Astrocyte (in vitro differentiated cells and primary cell): Measurements from ENCODE around the gene ACOT7.

Experiments
- EZH2 ChIP-seq: IDR thresholded peaks from 2 replicates; pipeline ENCODE4 v1.6.1; 2012; ENCODE audit warnings: mild to moderate bottlenecking, low read length, inconsistent platforms; ENCODE audit not compliant: insufficient read depth
- TF ChIP-seq, protein P1 (sequence below): IDR thresholded peaks from 2 replicates; pipeline ENCODE4 v1.5.1; 2011; ENCODE audit warnings: low read depth, mild to moderate bottlenecking, inconsistent platforms, low read length, moderate library complexity; ENCODE audit not compliant: insufficient read depth

DNA sequence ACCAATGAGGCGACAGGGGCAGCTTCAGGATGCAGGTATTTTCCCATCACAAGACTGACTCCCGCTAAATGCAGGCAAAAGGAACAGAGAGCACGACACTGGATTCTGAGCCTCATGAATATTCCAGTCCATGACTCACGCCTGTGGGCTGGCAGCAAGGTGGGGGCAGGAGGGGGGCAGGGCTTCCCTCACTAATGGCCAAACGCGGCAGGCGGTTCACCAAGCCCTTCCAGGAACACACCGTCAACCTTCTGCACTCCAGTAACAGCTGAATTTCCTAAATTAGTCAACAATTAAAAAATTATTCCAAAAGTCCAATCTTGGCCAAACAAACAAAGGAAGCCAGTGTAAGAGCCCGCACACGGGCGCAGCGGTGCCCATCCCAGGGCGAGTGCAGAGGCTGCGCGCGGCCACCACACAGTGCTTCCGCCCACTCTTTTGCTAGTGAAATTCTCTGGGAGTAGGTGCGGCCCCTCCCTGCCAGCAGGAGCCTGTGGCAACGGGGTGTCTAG, 120.1 kb downstream of the ACOT7 start:
- TF ChIP-seq, protein P1, sequence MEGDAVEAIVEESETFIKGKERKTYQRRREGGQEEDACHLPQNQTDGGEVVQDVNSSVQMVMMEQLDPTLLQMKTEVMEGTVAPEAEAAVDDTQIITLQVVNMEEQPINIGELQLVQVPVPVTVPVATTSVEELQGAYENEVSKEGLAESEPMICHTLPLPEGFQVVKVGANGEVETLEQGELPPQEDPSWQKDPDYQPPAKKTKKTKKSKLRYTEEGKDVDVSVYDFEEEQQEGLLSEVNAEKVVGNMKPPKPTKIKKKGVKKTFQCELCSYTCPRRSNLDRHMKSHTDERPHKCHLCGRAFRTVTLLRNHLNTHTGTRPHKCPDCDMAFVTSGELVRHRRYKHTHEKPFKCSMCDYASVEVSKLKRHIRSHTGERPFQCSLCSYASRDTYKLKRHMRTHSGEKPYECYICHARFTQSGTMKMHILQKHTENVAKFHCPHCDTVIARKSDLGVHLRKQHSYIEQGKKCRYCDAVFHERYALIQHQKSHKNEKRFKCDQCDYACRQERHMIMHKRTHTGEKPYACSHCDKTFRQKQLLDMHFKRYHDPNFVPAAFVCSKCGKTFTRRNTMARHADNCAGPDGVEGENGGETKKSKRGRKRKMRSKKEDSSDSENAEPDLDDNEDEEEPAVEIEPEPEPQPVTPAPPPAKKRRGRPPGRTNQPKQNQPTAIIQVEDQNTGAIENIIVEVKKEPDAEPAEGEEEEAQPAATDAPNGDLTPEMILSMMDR: no peak
- TF ChIP-seq EZH2: no peak
